ENCODE measurements around the gene PRB3.

PRB3 gene

GRCh38 chr12:11269607-11270006, at the start of gene PRB3:
Gene PRB3, minus strand, starts transcription at chr12:11269707. Its CDS starts 38 bp downstream, at chr12:11269669.
- H3K9me3 Mint-ChIP-seq, result no peaks in the 10 kb centered on the region
- DNase-seq, result no peak
- H3K27me3 Mint-ChIP-seq, result no peaks in the 10 kb centered on the region
- no peak within 1 kb of the TSS for H3K4me3 Mint-ChIP-seq
- no peaks in the 10 kb centered on the region for H3K4me1 Mint-ChIP-seq (ENCODE audit: low read depth)
- H3K36me3 Mint-ChIP-seq (ENCODE audit: low read depth), result no peaks in the 10 kb centered on the region
- H3K27ac Mint-ChIP-seq, result no peak within 1 kb of the TSS

DNA sequence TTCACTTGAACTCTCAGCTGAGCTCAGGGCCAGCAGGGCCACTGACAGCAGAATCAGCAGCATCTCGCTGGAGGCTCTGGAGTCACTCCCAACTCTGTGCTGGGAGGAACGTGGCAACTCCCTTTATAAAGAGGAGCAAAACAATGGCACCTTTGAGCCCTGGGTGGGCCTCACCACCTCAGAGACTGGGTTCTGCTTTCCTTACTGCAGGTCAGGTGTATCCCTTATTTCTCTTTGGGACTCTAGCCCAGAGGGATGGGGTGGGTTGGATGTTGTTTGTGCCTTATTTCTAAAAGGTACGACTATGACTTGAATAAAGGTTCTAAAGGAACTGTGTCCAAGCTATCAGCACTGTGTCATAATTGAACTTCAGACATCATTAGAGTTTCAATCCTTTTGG, 40.8 kb upstream of the PRB3 start, which contains the start of gene PRB4:
TSS of gene PRB4 (minus strand) at position 101 of the 400 bp plus-strand sequence. CDS start at position 63, 38 bp downstream.
- no peaks in the 10 kb centered on the region for H3K4me1 Mint-ChIP-seq (ENCODE audit: low read depth)

DNA sequence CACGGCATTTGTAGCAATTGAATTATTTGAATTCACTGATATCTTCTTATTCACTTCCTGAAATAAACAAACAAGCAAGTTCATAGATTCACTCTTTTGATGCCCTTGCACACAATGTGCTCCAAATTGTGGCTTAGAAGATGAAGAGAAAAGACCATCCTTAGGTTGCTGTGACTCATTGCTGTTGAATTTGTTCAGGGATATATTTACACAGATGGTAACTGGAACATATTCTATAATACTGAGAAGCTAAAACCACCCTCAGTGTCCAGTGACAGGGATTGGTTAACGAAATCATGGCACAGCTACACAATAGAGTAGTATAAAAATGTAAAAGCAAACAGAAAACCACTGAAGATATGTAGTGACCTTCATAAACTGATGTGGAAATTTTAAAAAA, 37.6 kb upstream of the PRB3 start:
- no peaks in the 10 kb centered on the region for H3K36me3 Mint-ChIP-seq (ENCODE audit: low read depth)
- no peaks in the 10 kb centered on the region for H3K4me1 Mint-ChIP-seq (ENCODE audit: low read depth)
- no peak for DNase-seq
- H3K27me3 Mint-ChIP-seq, result no peaks in the 10 kb centered on the region
- peaks cover 15% of the 10 kb centered on the region for H3K9me3 Mint-ChIP-seq
- no peak overlapping the region for H3K27ac Mint-ChIP-seq
- no peak overlapping the region for H3K4me3 Mint-ChIP-seq

More for the DNA sequence above, 40.8 kb upstream of the PRB3 start, which contains the start of gene PRB4:
- H3K4me3 Mint-ChIP-seq, result no peak within 1 kb of the TSS
- no peaks in the 10 kb centered on the region for H3K27me3 Mint-ChIP-seq
- H3K27ac Mint-ChIP-seq, result no peak within 1 kb of the TSS
- H3K36me3 Mint-ChIP-seq (ENCODE audit: low read depth), result no peaks in the 10 kb centered on the region
- H3K9me3 Mint-ChIP-seq, result peaks cover 22% of the 10 kb centered on the region
- no peak for DNase-seq

DNA sequence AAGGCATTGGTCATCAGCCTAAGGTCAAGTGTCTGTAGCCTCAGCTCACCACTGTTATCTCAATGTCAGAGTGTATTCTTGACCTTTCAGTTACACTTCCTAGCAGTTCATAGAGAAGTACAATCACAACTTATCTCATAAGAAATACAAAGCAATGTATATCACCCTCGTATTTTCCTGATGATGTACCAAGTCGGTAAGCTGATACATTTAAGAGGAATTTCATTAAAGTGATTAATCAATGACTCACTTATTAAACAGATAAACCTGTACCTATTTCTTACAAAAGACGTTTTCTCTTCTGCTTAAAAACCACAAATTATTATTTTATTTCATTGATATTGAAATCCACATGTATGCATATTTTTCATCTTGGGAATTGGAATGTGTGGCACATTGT, 3.9 kb upstream of the PRB3 start:
- no peaks in the 10 kb centered on the region for H3K4me1 Mint-ChIP-seq (ENCODE audit: low read depth)
- no peaks in the 10 kb centered on the region for H3K9me3 Mint-ChIP-seq
- no peak overlapping the region for H3K4me3 Mint-ChIP-seq
- DNase-seq, result no peak
- H3K27me3 Mint-ChIP-seq, result no peaks in the 10 kb centered on the region
- peaks cover 3% of the 10 kb centered on the region for H3K36me3 Mint-ChIP-seq (ENCODE audit: low read depth)
- H3K27ac Mint-ChIP-seq, result no peak overlapping the region

GRCh38 chr12:11264501-11264900, 5.0 kb downstream of the PRB3 start:
- Mint-ChIP-seq H3K27ac (no peak overlapping the region), H3K4me1 (ENCODE audit: low read depth) (no peaks in the 10 kb centered on the region), H3K36me3 (ENCODE audit: low read depth) (no peaks in the 10 kb centered on the region), H3K27me3 (no peaks in the 10 kb centered on the region), H3K4me3 (no peak overlapping the region), H3K9me3 (peaks cover 13% of the 10 kb centered on the region)
- DNase-seq, result no peak

GRCh38 chr12:11246489-11246888, 23.0 kb downstream of the PRB3 start:
- DNase-seq, result no peak
- H3K4me3 Mint-ChIP-seq, result no peak overlapping the region
- no peaks in the 10 kb centered on the region for H3K27me3 Mint-ChIP-seq
- no peak overlapping the region for H3K27ac Mint-ChIP-seq
- H3K4me1 Mint-ChIP-seq (ENCODE audit: low read depth), result no peaks in the 10 kb centered on the region
- H3K9me3 Mint-ChIP-seq, result peaks cover 6% of the 10 kb centered on the region
- H3K36me3 Mint-ChIP-seq (ENCODE audit: low read depth), result peaks cover 7% of the 10 kb centered on the region

DNA sequence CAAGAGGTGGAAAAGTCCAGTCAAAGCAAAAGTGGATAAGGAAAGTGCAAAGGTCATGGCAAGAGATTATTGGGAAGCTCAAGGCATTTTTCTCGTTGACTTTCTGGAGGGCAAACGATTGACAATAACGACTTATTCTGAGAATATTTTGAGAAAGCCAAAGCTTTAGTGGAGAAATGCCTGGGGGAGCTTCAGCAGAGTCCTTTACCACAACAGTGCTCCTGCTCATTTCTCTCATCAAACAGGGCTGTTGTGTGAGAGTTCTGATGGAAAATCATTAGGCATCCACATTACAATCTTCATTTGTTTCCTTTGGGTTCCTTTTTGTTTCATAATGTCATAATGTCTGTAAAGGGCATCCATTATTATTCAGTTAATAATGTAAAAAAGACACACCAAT, 26.9 kb downstream of the PRB3 start:
- H3K4me3 Mint-ChIP-seq, result no peak overlapping the region
- no peaks in the 10 kb centered on the region for H3K9me3 Mint-ChIP-seq
- DNase-seq, result no peak
- H3K4me1 Mint-ChIP-seq (ENCODE audit: low read depth), result no peaks in the 10 kb centered on the region
- no peaks in the 10 kb centered on the region for H3K27me3 Mint-ChIP-seq
- H3K36me3 Mint-ChIP-seq (ENCODE audit: low read depth), result no peaks in the 10 kb centered on the region
- no peak overlapping the region for H3K27ac Mint-ChIP-seq

- H3K4me1 Mint-ChIP-seq (ENCODE audit: low read depth), result no peaks in the 10 kb centered on the region
- no peaks in the 10 kb centered on the region for H3K36me3 Mint-ChIP-seq (ENCODE audit: low read depth)
- H3K27me3 Mint-ChIP-seq, result no peaks in the 10 kb centered on the region
- peaks cover 3% of the 10 kb centered on the region for H3K9me3 Mint-ChIP-seq
- no peak overlapping the region for H3K4me3 Mint-ChIP-seq
- no peak for DNase-seq
- no peak overlapping the region for H3K27ac Mint-ChIP-seq
Measured at GRCh38 chr12:11240348-11240930, 29.1 kb downstream of the PRB3 start.

- no peak overlapping the region for H3K4me3 Mint-ChIP-seq
- H3K4me1 Mint-ChIP-seq (ENCODE audit: low read depth), result no peaks in the 10 kb centered on the region
- no peaks in the 10 kb centered on the region for H3K36me3 Mint-ChIP-seq (ENCODE audit: low read depth)
- peaks cover 3% of the 10 kb centered on the region for H3K9me3 Mint-ChIP-seq
- DNase-seq, result no peak
- no peak overlapping the region for H3K27ac Mint-ChIP-seq
- no peaks in the 10 kb centered on the region for H3K27me3 Mint-ChIP-seq
Measured at GRCh38 chr12:11238275-11238674, 31.2 kb downstream of the PRB3 start.

- peaks cover 3% of the 10 kb centered on the region for H3K9me3 Mint-ChIP-seq
- H3K4me3 Mint-ChIP-seq, result no peak overlapping the region
- H3K27ac Mint-ChIP-seq, result no peak overlapping the region
- DNase-seq, result no peak
- no peaks in the 10 kb centered on the region for H3K4me1 Mint-ChIP-seq (ENCODE audit: low read depth)
- H3K36me3 Mint-ChIP-seq (ENCODE audit: low read depth), result no peaks in the 10 kb centered on the region
- H3K27me3 Mint-ChIP-seq, result no peaks in the 10 kb centered on the region
Measured at GRCh38 chr12:11233532-11233931, 36.0 kb downstream of the PRB3 start.

- Mint-ChIP-seq H3K4me1 (ENCODE audit: low read depth) (no peaks in the 10 kb centered on the region), H3K9me3 (no peaks in the 10 kb centered on the region), H3K4me3 (no peak overlapping the region), H3K36me3 (ENCODE audit: low read depth) (no peaks in the 10 kb centered on the region), H3K27me3 (no peaks in the 10 kb centered on the region), H3K27ac (no peak overlapping the region)
- DNase-seq, result no peak
Measured at GRCh38 chr12:11228296-11228879, 41.1 kb downstream of the PRB3 start.

DNA sequence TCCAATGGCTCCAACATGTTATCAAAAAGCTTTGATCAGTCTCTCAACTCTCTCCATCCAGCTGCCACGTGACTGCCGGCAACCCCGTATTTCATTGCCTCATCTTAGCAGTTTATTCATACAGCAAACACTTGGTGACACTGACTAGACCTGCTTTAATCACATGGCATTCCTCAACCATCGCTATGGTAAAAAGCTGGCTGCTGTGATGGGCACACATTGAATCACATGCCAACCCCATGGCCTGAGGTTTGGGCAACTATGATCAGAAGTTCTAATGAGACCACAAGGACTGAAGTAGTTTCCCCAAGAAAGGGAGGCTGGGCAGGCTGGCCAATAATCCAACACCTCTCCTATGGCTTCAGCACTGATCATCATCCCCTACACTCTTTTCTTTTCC, 42.1 kb downstream of the PRB3 start:
- Mint-ChIP-seq H3K36me3 (ENCODE audit: low read depth) (no peaks in the 10 kb centered on the region), H3K4me3 (no peak overlapping the region), H3K27me3 (no peaks in the 10 kb centered on the region), H3K27ac (no peak overlapping the region), H3K4me1 (ENCODE audit: low read depth) (no peaks in the 10 kb centered on the region), H3K9me3 (no peaks in the 10 kb centered on the region)
- no peak for DNase-seq
